Fibroblast of skin of scalp (primary cell): ENCODE data around the gene CRY1.
A peak's percentile ranks its signal among the peaks of the same experiment; 100 is the strongest.
"Not testable (repeated sequence)": the region's sequence is repeated elsewhere in the genome, so short reads cannot be mapped to it uniquely, and the experiment has no call there.

Experiments
- DNase-seq: peaks from one replicate; pipeline ENCODE4 v3.0.0-alpha.2; 2013

CRY1 gene

DNA sequence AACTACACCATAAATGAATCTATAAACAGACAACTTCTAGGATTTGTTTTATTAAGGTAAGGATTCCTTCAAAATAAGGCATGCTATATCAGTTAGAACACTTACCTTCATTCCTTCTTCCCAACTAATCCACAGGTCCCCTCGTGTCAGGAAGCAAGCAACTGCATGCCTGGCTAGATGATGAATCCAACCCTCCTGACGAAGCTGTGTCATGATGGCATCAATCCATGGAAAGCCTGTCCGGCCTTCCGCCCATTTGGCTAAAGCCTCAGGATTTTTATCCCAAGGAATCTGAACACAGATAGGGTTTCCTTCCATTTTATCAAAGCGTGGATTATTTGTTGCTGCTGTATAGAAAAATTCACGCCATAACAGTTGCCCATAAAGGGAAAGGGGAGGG is 93.9 kb downstream of the CRY1 start:
- no peak for DNase-seq

DNA sequence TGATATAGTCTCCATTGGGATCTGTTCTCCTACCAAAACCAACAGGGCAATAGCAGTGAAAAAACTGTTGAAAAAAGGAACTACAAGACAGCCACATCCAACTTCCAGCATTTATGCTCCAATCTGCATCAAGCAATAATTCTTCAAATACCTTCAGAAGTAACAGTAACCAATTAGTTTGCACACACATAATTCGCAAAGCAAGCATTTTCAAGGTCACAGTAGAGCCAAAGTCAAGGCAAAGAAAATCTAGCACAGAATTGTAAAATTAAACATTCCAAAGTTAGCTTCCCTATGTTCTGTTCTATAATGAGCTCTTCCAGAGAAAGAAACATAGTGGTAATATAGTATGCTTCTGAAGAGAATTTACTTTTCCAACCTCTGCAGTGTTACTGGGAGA is 95.4 kb downstream of the CRY1 start:
- no peak for DNase-seq

DNA sequence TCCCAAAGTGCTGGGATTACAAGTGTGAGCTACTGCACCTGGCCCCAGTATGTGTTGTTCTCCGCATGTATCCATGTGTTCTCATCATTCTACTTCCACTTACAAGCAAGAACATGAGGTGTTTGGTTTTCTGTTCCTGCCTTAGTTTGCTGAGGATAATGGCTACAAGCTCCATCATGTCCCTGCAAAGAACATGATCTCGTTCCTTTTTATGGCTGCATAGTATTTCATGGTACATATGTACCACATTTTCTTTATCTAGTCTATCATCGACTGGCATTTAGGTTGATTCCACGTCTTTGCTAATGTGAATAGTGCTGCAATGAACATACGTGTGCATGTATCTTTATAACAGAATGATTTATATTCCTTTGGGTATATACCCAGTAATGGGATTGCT is 97.2 kb downstream of the CRY1 start:
- not testable (repeated sequence) for DNase-seq

DNA sequence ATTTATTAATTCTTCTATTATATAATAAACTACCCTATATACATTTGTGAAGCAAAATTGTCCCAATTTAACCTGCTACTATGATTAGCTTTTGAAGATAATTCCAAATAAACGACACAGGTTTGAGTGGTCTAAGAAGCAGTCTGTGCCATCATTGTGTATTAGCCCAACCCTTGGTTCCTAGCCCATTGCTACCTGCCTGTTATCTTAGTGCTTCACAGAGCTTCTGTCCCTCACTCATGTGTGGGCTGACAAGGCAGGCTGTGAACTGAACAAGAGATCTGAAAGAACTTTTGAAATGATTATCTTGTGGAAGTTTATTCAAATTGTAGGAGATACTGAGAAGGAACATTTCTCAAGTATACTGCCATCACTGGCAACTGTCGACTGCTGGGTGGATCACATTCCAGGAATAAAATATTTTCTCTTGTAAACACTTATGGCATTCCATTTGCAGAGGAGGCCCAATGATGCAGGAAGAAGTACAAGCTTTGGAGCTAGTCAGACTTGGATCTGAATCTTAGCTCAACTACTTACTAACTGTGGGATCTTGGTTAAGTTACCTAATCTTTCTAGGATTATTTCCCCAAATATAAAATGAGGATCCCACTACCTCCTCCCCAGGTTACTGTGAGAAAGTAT is 98.6 kb downstream of the CRY1 start:
- peak; percentile 70 for DNase-seq

DNA sequence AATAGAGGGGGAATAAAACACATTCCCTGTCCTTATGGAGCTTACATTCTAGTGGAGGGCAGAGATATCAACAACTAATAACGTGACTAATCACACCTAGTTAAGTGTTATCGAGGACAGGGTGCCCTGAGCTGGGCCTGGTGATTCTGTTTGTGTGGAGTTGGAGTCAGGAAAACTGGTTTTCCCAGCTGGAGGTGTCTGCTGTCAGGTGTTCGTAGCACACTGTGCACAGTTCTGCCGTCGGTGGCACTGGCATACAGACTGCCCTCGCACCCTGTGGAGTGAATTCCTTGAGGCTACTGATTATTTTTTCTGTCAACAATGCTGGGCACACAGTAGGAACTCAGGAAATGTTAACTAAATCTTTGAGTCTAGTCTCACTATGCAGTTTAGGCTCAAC is 105.5 kb downstream of the CRY1 start:
- no peak for DNase-seq

DNA sequence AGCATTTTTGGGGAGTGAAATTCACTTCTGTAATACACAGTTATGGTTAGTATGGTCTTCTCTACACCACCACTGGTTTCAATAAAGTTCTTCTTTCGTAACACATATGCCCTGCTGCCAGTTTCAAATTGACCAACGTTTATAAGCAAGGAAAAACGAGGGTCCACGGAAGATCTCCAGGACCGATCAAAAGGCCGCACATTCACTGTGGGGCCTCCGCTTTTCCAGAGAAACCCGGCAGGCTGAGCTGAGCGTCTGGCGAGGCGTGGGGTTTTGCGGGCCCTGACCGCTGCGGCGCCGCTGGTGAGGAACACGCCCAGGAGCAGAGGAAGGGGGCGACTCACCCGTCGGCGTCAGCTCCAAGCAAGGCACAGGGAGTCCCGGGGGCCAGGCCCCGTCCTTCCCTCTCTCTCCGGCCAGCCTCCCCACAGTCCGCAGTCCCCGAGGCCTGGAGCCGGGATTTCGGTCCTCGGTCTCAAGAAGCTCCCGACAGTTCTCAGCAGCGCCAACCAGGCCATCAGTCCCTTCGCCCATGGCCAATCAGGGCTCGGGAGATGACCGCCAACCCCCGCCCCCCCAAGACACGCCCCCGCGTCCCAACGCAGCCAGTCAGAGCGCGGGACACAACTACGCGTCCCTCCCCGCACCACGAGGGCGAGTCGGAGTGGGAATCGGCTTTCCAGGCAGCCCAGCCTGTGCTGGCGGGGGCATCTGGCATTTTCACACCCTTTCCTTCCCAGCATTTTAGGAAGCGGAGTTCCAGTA is 106.5 kb downstream of the CRY1 start, which contains the start of gene MTERF2:
MTERF2 (minus strand) TSS at position 522 of the 765 bp plus-strand sequence. CDS start 8,432 bp downstream, outside the sequence.
- DNase-seq = peak; percentile 97

DNA sequence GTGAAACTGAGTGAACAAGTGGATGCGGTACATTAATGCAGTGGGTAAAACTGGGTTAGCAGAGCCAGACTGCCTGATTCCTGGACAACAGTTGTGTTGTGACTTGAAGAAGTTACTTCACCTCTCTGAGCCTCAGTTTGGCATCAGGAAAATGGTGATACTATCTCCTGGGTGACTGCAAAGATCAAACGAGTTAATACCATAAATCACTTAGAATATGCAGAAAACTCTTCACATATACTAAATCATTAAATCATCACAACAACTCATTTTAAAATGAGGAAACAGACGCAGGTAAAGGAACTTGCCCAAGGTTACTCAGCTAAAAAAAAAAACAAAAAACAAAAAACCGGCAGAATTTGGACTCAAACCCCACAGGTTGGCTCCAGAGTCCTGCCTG is 107.2 kb downstream of the CRY1 start:
- DNase-seq = no peak

DNA sequence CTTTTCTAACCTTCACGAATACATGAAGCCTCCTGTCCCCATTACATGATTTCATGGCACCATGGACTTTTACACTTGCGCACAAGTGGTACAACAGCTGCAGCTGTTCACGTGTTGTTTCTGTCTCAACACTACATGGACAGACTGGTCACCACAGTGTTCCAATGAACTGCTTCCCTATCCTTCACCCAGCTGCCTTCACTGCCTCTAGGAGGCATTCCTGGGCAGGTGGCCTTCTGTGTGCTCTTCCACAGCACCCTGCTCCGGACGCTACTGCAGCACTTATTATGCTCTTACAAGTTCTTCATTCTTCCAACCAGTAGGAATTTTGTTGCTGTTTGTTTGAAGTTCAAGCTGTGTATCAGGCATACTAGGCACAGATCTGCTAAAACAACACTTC is 107.9 kb downstream of the CRY1 start:
- DNase-seq = no peak

DNA sequence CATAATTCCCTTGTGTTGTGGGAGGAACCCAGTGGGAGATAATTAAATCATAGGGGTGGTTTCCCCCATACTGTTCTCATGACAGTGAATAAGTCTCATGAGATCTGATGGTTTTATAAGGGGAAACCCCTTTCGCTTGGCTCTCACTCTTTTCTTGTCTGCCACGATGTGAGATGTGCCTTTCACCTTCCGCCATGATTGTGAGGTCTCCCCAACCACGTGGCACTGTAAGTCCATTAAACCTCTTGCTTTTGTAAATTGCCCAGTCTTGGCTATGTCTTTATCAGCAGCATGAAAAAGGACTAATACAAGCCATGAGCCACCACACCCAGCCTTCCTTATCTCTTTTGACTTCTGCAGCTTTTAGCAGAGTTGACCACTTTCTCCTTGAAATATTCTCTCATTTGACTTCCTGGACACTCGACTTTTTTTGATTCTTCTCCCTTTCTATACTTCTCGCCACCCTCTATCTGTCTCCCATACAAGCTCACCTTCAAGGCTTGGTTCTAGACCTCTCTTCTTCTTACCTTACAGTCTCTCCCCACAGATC is 108.7 kb downstream of the CRY1 start:
- DNase-seq = no peak

DNA sequence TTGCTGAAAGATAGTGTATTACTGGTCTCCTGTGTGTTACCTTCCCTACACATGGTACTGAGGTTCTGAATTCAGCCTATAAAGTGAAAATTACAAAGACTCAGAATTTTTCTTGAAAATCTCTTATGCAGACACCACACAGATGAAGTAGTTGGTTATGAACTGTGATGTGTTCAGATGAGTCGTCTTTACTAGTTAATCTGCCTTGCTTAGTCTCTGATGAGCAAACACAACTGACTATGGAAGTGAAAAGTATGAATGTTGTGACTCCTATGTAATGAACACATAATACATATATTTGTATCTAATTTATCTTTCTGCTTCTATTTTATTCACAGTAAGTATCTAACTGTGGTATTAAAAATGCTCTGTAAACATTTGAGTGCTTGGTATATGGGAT is 111.1 kb downstream of the CRY1 start:
- DNase-seq = no peak

DNA sequence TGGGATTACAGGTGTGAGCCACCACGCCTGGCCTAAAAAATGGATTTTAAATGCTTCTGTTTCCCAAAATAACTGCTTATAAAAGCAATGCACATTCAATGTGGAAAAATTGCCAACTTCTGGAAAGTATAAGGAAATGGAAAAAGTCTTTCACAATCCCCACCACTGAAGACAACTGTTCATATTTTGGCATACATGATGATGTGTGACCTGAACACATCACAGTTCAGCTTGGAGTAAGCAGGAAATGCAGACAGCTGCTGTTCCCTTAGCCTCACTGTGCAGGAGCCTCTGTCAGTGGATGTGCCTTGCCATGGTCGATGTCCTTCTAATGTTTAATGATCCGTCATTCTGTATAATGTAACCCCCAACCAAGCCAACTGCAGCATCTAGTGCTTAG is 111.6 kb downstream of the CRY1 start:
- DNase-seq = no peak

DNA sequence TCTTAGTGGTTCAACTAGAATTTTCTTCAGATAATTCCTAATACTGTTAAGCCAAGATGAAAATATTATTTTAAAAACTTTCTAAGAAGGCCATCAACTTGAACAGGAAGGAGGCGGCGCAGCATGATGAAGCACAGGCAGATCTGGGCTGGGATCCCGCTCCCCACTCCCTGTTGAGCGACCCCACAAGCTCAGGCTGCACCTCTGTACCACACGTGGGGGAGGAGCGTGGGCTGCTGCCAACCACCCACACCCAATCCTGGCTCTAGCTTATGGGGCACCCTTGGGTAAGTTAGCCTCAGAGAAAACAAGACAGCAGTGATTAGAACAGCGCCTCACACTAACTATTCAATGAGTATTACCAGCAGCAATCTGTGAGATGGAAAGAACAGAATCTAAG is 112.4 kb downstream of the CRY1 start:
- no peak for DNase-seq

DNA sequence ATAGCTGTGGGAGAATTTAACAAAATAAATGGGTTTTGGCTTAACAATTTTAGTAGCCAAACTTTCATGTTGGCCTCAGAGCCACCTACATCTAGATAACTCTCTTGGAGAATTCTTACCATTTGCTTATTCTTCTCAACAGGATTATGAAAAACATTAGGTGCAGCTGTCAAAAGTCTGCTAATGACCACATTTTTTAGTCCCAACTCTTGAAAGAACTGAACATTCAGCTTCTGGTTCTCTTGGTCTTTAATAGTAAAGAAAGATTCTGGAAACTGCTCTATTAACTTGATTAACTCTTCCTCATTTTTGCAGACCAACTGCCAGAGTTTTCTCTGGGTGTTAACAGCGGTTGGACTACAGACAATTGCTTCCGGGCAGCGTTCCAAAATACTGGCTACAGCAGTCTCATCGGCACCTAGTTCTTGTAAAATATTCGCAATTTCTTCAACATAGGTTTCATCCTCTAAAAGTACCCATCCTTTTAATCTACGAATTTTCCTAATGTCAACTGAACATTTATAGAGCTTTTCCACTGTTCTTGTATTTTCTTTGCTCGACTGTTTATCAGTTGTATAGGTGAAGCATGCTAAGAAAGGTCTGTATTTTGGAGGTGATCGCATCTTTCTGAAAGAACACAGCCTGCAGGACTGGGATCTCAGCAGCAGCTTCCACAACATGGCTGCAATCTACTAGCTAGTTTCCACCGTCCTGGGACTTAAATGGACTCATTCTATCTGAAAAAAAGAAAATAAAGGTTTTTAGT is 115.1 kb downstream of the CRY1 start:
- peak; percentile 66 for DNase-seq

DNA sequence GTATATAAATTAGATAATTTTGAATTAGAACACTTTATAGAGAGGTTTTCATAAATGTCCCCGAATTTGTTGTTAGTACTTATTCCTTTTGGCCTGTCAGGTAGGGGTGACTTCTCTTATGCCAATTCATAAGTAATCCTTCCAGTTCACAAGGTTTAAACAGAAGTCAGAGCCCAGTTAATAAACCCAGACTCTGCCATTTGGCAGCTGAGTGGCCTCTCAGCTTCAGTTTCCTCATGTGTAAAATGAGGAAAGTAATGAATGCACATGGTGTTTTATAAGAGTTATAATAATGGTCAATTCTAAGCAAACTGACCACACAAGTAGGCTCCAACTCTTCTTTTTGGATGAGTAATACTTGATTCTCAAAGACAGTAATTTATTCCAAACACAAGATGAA is 116.7 kb downstream of the CRY1 start:
- DNase-seq = no peak

DNA sequence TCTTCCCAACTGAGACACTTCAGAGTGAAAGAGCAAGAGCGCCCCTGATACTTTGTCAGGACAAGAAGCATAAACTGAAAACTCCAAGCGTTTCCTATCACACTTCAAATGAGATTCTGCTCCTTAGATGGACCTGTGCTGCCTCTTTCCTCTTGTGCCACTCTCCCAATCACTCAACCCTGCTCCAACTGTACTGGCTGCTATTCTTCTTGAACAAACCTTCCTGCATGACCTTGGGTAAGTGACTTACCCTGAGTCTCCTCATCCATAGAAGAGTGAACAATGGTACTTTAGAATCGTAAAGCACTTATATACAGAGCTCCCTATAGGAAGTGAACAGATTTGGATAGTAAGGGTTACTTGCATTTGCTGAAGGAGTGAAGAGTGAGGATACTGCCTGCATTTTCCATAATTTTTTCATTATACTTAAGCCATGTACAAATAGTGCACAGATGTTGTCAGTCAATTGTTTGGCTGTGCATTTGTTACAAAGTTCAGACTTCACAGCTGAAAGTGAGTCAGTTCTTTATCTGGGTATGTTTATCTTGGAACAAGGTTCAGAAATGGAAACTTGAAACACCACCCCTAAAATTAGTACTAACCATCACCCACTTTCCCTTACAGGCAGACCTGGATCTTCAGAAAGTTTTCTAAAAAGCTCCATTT is 117.2 kb downstream of the CRY1 start:
- DNase-seq = no peak

DNA sequence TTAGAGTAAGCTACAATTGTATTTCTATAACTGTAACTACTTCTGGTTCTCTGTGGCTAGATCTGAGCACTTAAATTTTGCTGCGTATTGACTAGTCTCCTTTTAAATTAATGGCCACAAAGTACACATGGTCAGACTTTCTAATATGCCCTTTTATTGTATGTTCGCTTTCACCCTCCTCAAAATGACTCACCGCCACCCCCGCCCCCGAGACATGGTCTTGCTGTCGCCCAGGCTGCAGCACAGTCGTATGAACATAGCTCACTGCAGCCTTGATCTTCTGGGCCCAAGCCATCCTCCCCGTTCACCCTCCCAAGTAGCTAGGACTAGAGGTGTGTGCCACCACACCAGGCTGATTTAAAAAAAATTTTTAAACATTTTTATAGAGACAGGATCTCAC is 118.3 kb downstream of the CRY1 start:
- DNase-seq = no peak

DNA sequence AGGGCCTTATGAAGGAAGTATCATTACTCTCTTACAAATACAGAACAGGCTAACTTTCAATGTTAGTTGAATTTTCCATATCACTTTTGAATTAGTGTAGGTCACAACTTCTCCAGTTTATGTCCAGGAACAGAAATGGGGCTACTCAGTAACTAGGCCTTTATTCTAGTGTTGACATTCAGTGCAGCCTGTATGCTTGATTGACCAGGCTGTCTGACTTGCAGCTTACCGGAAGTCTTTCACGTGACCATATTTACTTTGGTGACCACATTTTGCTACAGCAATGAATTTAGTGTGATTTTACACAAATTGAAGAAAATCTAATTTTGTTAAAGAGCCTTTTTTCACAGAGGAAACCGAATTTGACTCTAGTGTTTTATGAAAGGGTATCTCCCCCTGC is 118.8 kb downstream of the CRY1 start:
- DNase-seq = no peak

DNA sequence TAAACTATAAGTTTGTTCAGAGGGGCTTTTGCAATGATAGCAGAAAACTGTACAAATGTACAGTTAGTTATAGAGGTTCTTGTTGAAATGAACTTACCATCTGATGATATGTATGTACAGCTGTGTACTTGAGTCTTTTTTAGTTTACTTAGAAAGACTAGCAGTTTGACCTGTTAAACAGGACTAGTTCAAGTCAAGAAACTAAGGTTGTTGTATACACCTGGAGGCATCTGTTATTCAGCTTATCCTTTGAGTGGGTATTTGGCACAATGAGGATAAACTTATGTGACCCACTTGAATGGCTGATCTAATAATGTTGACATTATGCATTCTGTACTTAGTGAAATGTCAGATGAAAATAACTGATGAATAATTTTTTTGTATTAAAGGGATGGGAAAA is 119.8 kb downstream of the CRY1 start:
- no peak for DNase-seq

DNA sequence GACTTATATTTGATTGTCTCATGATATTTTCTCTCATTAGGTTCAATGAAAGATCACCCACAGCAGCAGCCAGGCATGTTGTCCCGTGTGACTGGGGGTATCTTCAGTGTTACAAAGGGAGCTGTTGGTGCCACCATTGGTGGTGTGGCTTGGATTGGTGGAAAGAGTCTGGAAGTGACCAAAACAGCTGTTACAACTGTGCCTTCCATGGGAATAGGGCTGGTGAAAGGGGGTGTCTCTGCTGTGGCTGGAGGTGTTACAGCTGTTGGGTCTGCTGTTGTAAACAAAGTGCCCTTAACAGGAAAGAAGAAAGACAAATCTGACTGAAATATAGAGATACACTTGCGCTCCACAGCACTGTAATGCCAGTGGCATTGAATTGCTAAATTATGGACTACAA is 122.3 kb downstream of the CRY1 start:
- DNase-seq = no peak

DNA sequence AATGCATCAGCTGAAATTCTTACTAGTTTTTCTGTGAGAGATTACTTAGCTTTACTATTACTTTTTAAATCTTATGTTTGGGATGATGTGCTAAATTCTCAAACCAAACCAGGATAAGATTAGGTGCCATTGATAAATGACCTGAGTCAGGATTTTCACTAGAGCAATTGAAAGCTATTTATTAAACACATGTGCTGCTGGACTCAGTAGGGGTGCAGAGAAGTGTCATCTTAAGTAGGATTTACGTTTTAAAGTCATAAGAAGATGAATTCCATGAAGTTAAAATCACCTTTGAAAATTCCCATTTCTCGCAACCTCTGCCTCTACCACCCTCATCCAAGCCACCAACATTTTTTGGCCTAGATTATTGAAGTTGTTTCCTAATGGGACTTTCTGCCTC is 128.8 kb downstream of the CRY1 start:
- no peak for DNase-seq

DNA sequence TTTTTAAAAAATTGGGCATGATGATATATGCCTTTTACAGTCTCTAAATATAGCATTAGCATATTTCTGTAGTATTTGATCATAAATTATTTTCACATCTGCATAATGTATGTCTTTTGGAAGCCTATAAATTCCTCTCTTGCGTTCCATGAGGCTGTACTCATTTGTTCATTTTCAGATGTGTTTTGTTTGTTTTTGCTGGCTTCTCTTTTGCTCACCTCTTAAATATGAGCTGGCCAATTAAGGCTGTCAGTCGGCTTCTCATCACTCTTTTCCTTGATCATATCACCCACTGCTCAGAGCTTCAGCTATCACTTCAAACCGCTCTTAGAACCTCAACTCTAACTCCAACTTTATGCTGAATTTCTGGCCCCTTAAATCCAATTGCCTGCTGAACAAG is 131.1 kb downstream of the CRY1 start:
- DNase-seq = peak; percentile 64

DNA sequence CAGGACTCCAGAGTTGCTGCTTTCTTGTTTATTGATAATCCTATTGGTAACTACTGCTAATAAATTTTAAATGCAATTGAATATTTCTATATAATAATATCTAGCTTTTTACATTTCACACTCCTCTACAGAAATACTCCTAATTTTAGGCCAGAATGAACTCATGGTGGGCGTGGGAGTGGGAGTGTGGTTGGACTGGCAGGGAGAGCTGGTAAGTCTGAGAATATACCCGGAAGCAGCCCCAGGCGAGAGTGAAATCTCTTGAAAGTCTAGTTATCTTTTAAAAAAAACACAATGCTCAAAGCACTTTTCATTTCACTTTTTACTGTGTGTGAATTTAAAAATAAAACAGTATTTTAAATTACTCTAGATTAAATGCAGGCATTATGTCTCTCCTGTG is 132.9 kb downstream of the CRY1 start:
- DNase-seq = no peak

DNA sequence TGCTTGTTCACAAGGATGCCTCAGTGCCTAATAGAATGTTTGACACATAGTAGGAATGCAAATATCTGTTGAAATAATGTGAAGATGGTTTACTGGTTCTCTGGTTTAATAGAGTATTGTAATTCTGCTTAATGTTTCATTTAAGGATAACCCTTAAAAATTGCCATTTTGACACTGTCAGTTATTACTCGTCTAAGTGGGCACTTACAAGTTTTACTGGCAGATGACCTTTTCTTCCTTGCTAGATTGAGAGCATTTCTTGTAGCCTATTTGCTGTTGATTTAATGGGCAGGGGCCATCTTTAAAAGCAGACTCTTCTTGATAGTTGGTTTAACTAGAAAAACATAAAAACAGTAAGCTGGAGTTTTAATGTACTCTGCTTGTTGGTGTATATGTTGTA is 135.8 kb downstream of the CRY1 start:
- DNase-seq = no peak
